ENCODE data around the gene CDH26.

Gene CDH26

GRCh38 chr20:60000271-60001042 is 42.2 kb downstream of the CDH26 start:
- TF ChIP-seq EP300 (IDR thresholded peaks at IDR 0.05; ENCODE audit: borderline replicate concordance), result no peak
- no peak for TF ChIP-seq MAX (IDR thresholded peaks at IDR 0.05)
- no peak for TF ChIP-seq TAF1 (IDR thresholded peaks at IDR 0.05; ENCODE audit: low read depth)
- no peak for TF ChIP-seq RAD21 (IDR thresholded peaks at IDR 0.05; ENCODE audit: low read depth)
- TF ChIP-seq TCF12 (IDR thresholded peaks at IDR 0.05; ENCODE audit: low read depth), result no peak
- no peak for TF ChIP-seq NFIC (IDR thresholded peaks at IDR 0.05)
- TF ChIP-seq EGR1 (IDR thresholded peaks at IDR 0.05), result no peak

- TF ChIP-seq TAF1 (IDR thresholded peaks at IDR 0.05; ENCODE audit: low read depth), result no peak
- no peak for TF ChIP-seq CEBPB (IDR thresholded peaks at IDR 0.05)
- no peak for TF ChIP-seq FOXM1 (IDR thresholded peaks at IDR 0.05; ENCODE audit: borderline replicate concordance, low read depth)
- TF ChIP-seq ZBTB7A (IDR thresholded peaks at IDR 0.05; ENCODE audit: low read depth), result no peak
- no peak for TF ChIP-seq MAX (IDR thresholded peaks at IDR 0.05)
- no peak for TF ChIP-seq TEAD4 (IDR thresholded peaks at IDR 0.05)
- TF ChIP-seq REST (IDR thresholded peaks at IDR 0.05; ENCODE audit: low read depth), result no peak
- no peak for TF ChIP-seq TCF12 (IDR thresholded peaks at IDR 0.05; ENCODE audit: low read depth)
- TF ChIP-seq CREB1 (IDR thresholded peaks at IDR 0.05; ENCODE audit: low read depth), result no peak
- no peak for TF ChIP-seq NFIC (IDR thresholded peaks at IDR 0.05)
- TF ChIP-seq YY1 (IDR thresholded peaks at IDR 0.05; ENCODE audit: low read depth), result no peak
- TF ChIP-seq EGR1 (IDR thresholded peaks at IDR 0.05), result no peak
- no peak for TF ChIP-seq RAD21 (IDR thresholded peaks at IDR 0.05; ENCODE audit: low read depth)
- TF ChIP-seq EP300 (IDR thresholded peaks at IDR 0.05; ENCODE audit: borderline replicate concordance), result no peak
- TF ChIP-seq USF1 (IDR thresholded peaks at IDR 0.05), result no peak
Observed at GRCh38 chr20:60001108-60001507, 42.9 kb downstream of the CDH26 start.

GRCh38 chr20:60003776-60004175 is 45.6 kb downstream of the CDH26 start:
- TF ChIP-seq YY1 (IDR thresholded peaks at IDR 0.05; ENCODE audit: low read depth) (no peak), RAD21 (IDR thresholded peaks at IDR 0.05; ENCODE audit: low read depth) (no peak)

- no peak for TF ChIP-seq USF1 (IDR thresholded peaks at IDR 0.05)
- no peak for TF ChIP-seq EGR1 (IDR thresholded peaks at IDR 0.05)
Observed at GRCh38 chr20:60006261-60006660, 48.0 kb downstream of the CDH26 start.

GRCh38 chr20:60007464-60007863 is 49.2 kb downstream of the CDH26 start:
- TF ChIP-seq TEAD4 (IDR thresholded peaks at IDR 0.05) (no peak), CEBPB (IDR thresholded peaks at IDR 0.05) (no peak), FOXM1 (IDR thresholded peaks at IDR 0.05; ENCODE audit: borderline replicate concordance, low read depth) (no peak), NFIC (IDR thresholded peaks at IDR 0.05) (no peak), RAD21 (IDR thresholded peaks at IDR 0.05; ENCODE audit: low read depth) (no peak), TCF12 (IDR thresholded peaks at IDR 0.05; ENCODE audit: low read depth) (no peak), TAF1 (IDR thresholded peaks at IDR 0.05; ENCODE audit: low read depth) (no peak), CREB1 (IDR thresholded peaks at IDR 0.05; ENCODE audit: low read depth) (no peak), ZBTB7A (IDR thresholded peaks at IDR 0.05; ENCODE audit: low read depth) (no peak), YY1 (IDR thresholded peaks at IDR 0.05; ENCODE audit: low read depth) (no peak), REST (IDR thresholded peaks at IDR 0.05; ENCODE audit: low read depth) (no peak), EP300 (IDR thresholded peaks at IDR 0.05; ENCODE audit: borderline replicate concordance) (no peak), EGR1 (IDR thresholded peaks at IDR 0.05) (no peak), MAX (IDR thresholded peaks at IDR 0.05) (no peak), USF1 (IDR thresholded peaks at IDR 0.05) (no peak)

Data from Ishikawa (cell line).